ENCODE results near the gene SELENOK. TPM values are rescaled to one million over a fixed set of nuclear protein-coding genes. Genes with fewer than 3 reads are reported as not detected.

SELENOK gene
- total and polyA plus RNA-seq, 7 donors = 46.3 to 207 (median 74.8) TPM

DNA sequence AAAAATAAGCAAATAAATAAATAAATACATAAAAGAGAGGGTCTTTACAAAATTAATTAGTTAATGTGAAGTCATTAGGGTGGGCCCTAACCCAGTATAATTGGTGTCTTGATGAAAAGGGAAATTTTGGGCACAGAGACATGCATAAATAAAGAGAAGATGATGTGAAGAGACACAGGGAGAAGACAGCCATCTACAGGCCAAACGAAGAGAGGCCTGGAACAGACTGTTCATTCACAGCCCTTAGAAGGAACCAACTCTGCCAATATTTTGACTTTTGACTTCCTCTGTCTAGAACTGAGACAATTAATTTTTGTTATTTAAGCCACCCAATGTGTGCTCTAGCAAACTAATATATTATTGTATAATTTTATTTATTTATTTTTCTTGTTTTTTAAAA is 29.6 kb upstream of the SELENOK start:
- intact Hi-C loops (cut with DNase I) = no loop called here
- no peaks in the 10 kb centered on the region for H3K9me3 ChIP-seq
- no peaks in the 10 kb centered on the region for H3K4me1 ChIP-seq
- H3K27ac ChIP-seq = no peak overlapping the region
- 46 to 56% (median 53%) methylated on average over 1 of the region's 1 CpG for WGBS, 3 donors
- no peaks in the 10 kb centered on the region for H3K36me3 ChIP-seq (ENCODE audit: insufficient read depth in 1 of 2, low read depth in 1 of 2)
- H3K4me3 ChIP-seq = no peak overlapping the region
- ATAC-seq = no peak
- H3K27me3 ChIP-seq (ENCODE audit: insufficient read depth in 3 of 3, low read length in 2 of 3) = no peaks in the 10 kb centered on the region
- TF ChIP-seq CTCF (IDR thresholded peaks at IDR 0.05) = no peak
- DNase-seq = no peak

DNA sequence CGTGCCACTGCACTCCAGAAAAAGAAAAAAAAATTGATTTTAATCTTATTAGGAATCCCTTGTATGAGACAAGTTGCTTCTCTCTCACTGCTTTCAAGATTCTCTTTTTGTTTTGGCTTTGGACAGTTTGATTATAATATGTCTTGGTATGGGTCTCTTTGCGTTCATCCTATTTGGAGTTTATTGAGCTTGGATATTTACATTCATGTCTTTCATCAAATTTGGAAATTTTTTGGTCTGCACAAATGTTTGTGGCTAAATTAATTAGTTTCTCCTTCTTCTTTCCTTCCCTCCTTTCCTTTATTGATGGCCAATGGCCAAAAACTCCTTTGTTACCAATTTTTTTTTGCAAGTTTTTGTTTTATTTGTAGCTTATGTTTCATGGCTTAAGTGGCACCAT is 28.1 kb upstream of the SELENOK start:
- WGBS, 3 donors = 82 to 94% (median 86%) methylated on average over 2 of the region's 2 CpGs
- H3K4me1 ChIP-seq = no peaks in the 10 kb centered on the region
- no peak for TF ChIP-seq CTCF (IDR thresholded peaks at IDR 0.05)
- no peak for DNase-seq
- H3K9me3 ChIP-seq = no peaks in the 10 kb centered on the region
- intact Hi-C loops (cut with DNase I) = no loop called here
- no peak for ATAC-seq
- no peaks in the 10 kb centered on the region for H3K36me3 ChIP-seq (ENCODE audit: insufficient read depth in 1 of 2, low read depth in 1 of 2)
- H3K27ac ChIP-seq = no peak overlapping the region
- H3K4me3 ChIP-seq = no peak overlapping the region
- no peaks in the 10 kb centered on the region for H3K27me3 ChIP-seq (ENCODE audit: insufficient read depth in 3 of 3, low read length in 2 of 3)

DNA sequence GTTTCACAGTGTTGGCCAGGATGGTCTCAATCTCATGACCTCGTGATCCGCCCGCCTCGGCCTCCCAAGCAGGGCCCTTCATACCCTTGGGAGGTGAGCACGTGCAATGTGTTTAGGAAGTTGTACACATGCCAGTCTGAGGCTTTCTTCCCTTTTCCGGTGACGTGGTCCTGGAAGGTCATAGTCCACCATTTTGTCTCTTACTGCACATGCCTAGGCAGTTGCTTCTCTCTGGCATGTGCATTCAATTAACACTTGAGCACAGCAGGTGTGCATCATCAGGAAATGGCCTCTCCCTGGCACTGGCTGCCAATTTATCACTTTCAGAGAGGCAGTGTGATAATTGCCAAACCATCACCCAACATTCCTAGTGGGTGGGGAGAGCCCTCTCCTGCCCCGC is 21.7 kb upstream of the SELENOK start:
- intact Hi-C loops (cut with DNase I) = no loop called here
- H3K9me3 ChIP-seq = no peaks in the 10 kb centered on the region
- no peak for DNase-seq
- H3K36me3 ChIP-seq (ENCODE audit: insufficient read depth in 1 of 2, low read depth in 1 of 2) = no peaks in the 10 kb centered on the region
- no peak overlapping the region for H3K4me3 ChIP-seq
- no peaks in the 10 kb centered on the region for H3K4me1 ChIP-seq
- H3K27ac ChIP-seq = no peak overlapping the region
- no peak for ATAC-seq
- WGBS, 3 donors = 82 to 89% (median 85%) methylated on average over 8 of the region's 8 CpGs
- no peak for TF ChIP-seq CTCF (IDR thresholded peaks at IDR 0.05)
- peaks cover 0 to 7% (median 0%) of the 10 kb centered on the region in 3 donors for H3K27me3 ChIP-seq (ENCODE audit: insufficient read depth in 3 of 3, low read length in 2 of 3)

- ATAC-seq = no peak
- TF ChIP-seq CTCF (IDR thresholded peaks at IDR 0.05) = no peak
- intact Hi-C loops (cut with DNase I) = no loop called here
These were observed 11.1 kb upstream of the SELENOK start for GRCh38 chr3:53902711-53903110.

GRCh38 chr3:53902067-53902466 is 10.4 kb upstream of the SELENOK start:
- no peaks in the 10 kb centered on the region for H3K4me1 ChIP-seq
- TF ChIP-seq CTCF (IDR thresholded peaks at IDR 0.05) = no peak
- no peaks in the 10 kb centered on the region for H3K36me3 ChIP-seq (ENCODE audit: insufficient read depth in 1 of 2, low read depth in 1 of 2)
- H3K27ac ChIP-seq = no peak overlapping the region
- H3K4me3 ChIP-seq = no peak overlapping the region
- no peaks in the 10 kb centered on the region for H3K9me3 ChIP-seq
- WGBS, 3 donors = 9 to 19% (median 16%) methylated on average over 1 of the region's 1 CpG
- DNase-seq (no peak), ATAC-seq (no peak)
- peaks cover 0 to 5% (median 2%) of the 10 kb centered on the region in 3 donors for H3K27me3 ChIP-seq (ENCODE audit: insufficient read depth in 3 of 3, low read length in 2 of 3)
- intact Hi-C loops (cut with DNase I) = no loop called here

More at GRCh38 chr3:53902711-53903110, 11.1 kb upstream of the SELENOK start:
- peaks cover 0 to 2% (median 1%) of the 10 kb centered on the region in 3 donors for H3K27me3 ChIP-seq (ENCODE audit: insufficient read depth in 3 of 3, low read length in 2 of 3)
- no peaks in the 10 kb centered on the region for H3K4me1 ChIP-seq
- no peak overlapping the region for H3K4me3 ChIP-seq
- no peaks in the 10 kb centered on the region for H3K9me3 ChIP-seq
- no peak overlapping the region for H3K27ac ChIP-seq
- 82 to 85% (median 83%) methylated on average over 5 of the region's 5 CpGs for WGBS, 3 donors
- no peak for DNase-seq
- H3K36me3 ChIP-seq (ENCODE audit: insufficient read depth in 1 of 2, low read depth in 1 of 2) = no peaks in the 10 kb centered on the region
